GM10847 (cell line): Measurements from ENCODE around the gene CNOT1.

Source experiments
- POLR2A ChIP-seq: IDR thresholded peaks from 2 replicates; pipeline ENCODE4 v1.6.1; 2011; ENCODE audit not compliant: insufficient read length; ENCODE audit errors: extremely low read depth

Gene CNOT1

GRCh38 chr16:58492066-58492465 lies 137.6 kb downstream of the CNOT1 start:
- TF ChIP-seq POLR2A, result no peak

GRCh38 chr16:58490065-58490464 lies 139.6 kb downstream of the CNOT1 start:
- no peak for TF ChIP-seq POLR2A

GRCh38 chr16:58488531-58488930 lies 141.1 kb downstream of the CNOT1 start:
- no peak for TF ChIP-seq POLR2A

- TF ChIP-seq POLR2A, result no peak
These were observed 141.9 kb downstream of the CNOT1 start for GRCh38 chr16:58487566-58488351.

- TF ChIP-seq POLR2A, result no peak
These were observed 144.3 kb downstream of the CNOT1 start for GRCh38 chr16:58485184-58485887.

GRCh38 chr16:58481931-58482330 lies 147.7 kb downstream of the CNOT1 start:
- no peak for TF ChIP-seq POLR2A

- no peak for TF ChIP-seq POLR2A
These were observed 148.3 kb downstream of the CNOT1 start for GRCh38 chr16:58481226-58481869.

GRCh38 chr16:58478427-58478826 lies 151.2 kb downstream of the CNOT1 start:
- no peak for TF ChIP-seq POLR2A

- TF ChIP-seq POLR2A, result no peak
These were observed 152.8 kb downstream of the CNOT1 start for GRCh38 chr16:58476791-58477190.

GRCh38 chr16:58475091-58475619 lies 154.5 kb downstream of the CNOT1 start:
- TF ChIP-seq POLR2A, result no peak

- TF ChIP-seq POLR2A, result no peak
These were observed 155.3 kb downstream of the CNOT1 start for GRCh38 chr16:58474296-58474695.

GRCh38 chr16:58472827-58473226 lies 156.8 kb downstream of the CNOT1 start:
- TF ChIP-seq POLR2A, result no peak

GRCh38 chr16:58472266-58472665 lies 157.4 kb downstream of the CNOT1 start:
- no peak for TF ChIP-seq POLR2A

GRCh38 chr16:58471209-58471975 lies 158.2 kb downstream of the CNOT1 start:
- no peak for TF ChIP-seq POLR2A
